Measurements from ENCODE around the gene PSMB10. TPM values are rescaled to one million over a fixed set of nuclear protein-coding genes. Genes with fewer than 3 reads are reported as not detected.
A peak's percentile ranks its signal among the peaks of the same experiment; 100 is the strongest.

PSMB10 gene
- total and polyA plus RNA-seq, 2 of the 4 experiments (the other 2 are of a cell fraction): 28.7 to 36.7 TPM

GRCh38 chr16:67885545-67885944 is 51.1 kb downstream of the PSMB10 start:
- Histone ChIP-seq H2AFZ (replicated peaks; ENCODE audit: low read length, poor library complexity) (no peak overlapping the region), H2BK20ac (ENCODE audit: low read depth, low read length) (no peak overlapping the region), H3K27ac (ENCODE audit: insufficient read depth, low read length) (no peak overlapping the region), H2AK9ac (replicated peaks; ENCODE audit: low read depth, low read length, poor library complexity) (no peak overlapping the region), H3K9me1 (ENCODE audit: insufficient read depth, low read length) (no peaks in the 10 kb centered on the region), H2AK5ac (ENCODE audit: low read depth, low read length) (no peak overlapping the region), H4K5ac (ENCODE audit: low read depth, low read length) (no peak overlapping the region), H3K9ac (ENCODE audit: low read depth, low read length) (no peak overlapping the region), H3K4me2 (ENCODE audit: low read depth, low read length) (no peak overlapping the region), H4K8ac (ENCODE audit: low read depth in 2 of 2, low read length in 2 of 2) (no peak overlapping the region), H3K56ac (ENCODE audit: extremely low read depth, insufficient read depth, low read length) (no peak overlapping the region), H3K4me3 (ENCODE audit: insufficient read depth, low read depth, low read length) (no peak overlapping the region), H3K14ac (replicated peaks; ENCODE audit: low read depth, low read length) (no peak overlapping the region), H3K18ac (ENCODE audit: low read depth, low read length) (no peak overlapping the region), H4K91ac (ENCODE audit: insufficient read depth, low read depth, low read length) (no peak overlapping the region), H3K36me3 (ENCODE audit: control insufficient read depth, insufficient read depth, low read length) (peaks cover 38% of the 10 kb centered on the region), H4K20me1 (ENCODE audit: insufficient read depth, low read length) (peaks cover 32% of the 10 kb centered on the region), H3K27me3 (ENCODE audit: control insufficient read depth, insufficient read depth, low read length) (no peaks in the 10 kb centered on the region), H3K23ac (ENCODE audit: low read depth, low read length) (no peak overlapping the region), H2BK15ac (ENCODE audit: low read depth, low read length) (no peak overlapping the region), H3K9me3 (ENCODE audit: control insufficient read depth, insufficient read depth, low read length) (no peaks in the 10 kb centered on the region), H3K79me1 (ENCODE audit: low read depth in 1 of 2, low read length in 2 of 2) (peaks cover 0 to 5% of the 10 kb centered on the region in 2 experiments; a peak in 2 of 4 replicates), H3K4me1 (ENCODE audit: control insufficient read depth, insufficient read depth, low read length) (peaks cover 4% of the 10 kb centered on the region; the same call in 1 of the 2 replicates), H3K4ac (ENCODE audit: low read depth, low read length) (no peak overlapping the region), H2BK120ac (ENCODE audit: low read depth, low read length) (no peak overlapping the region), H2BK5ac (ENCODE audit: low read depth, low read length, poor library complexity, severe bottlenecking) (no peak overlapping the region)
- no peak for TF ChIP-seq RAD21 (IDR thresholded peaks at IDR 0.05; ENCODE audit: low read length)
- TF ChIP-seq NFE2L2 (IDR thresholded peaks at IDR 0.05; ENCODE audit: low read depth, low read length): 0 out of 2 replicates have a peak, but pooled peaks have one; percentile 8
- in situ Hi-C loops (cut with MboI; ENCODE audit: low sequenced_read_pairs): no loop called here
- dilution Hi-C loops (cut with HindIII; ENCODE audit: low sequenced_read_pairs, unreplicated experiment): no loop called here
- ChIA-PET POLR2A (ENCODE audit: unreplicated experiment) (no interaction called here), CTCF (interaction anchor here (1.3 kb wide), 1 partner anchor 69 kb away, joined by 3 read pairs; no protein-coding TSS in a partner anchor)
- no peak for DNase-seq
- ATAC-seq (ENCODE audit: low read depth): no peak
- intact Hi-C loops (cut with micrococcal nuclease): no loop called here
- no TSS peak for BruUV-seq (replicated peaks)
- WGBS, 2 experiments (ENCODE audit: extremely low coverage in 2 of 2, insufficient read length in 1 of 2): 80% methylated on average over 2 of the region's 12 CpGs; no CpG with 5 or more reads in 1 of the 2 experiments

Data from IMR-90 (cell line).